Measurements from ENCODE around the gene SNAI3. TPM values are rescaled to one million over a fixed set of nuclear protein-coding genes. Genes with fewer than 3 reads are reported as not detected.

Gene SNAI3
- total and polyA plus RNA-seq, 2 of the 8 experiments (the other 6 are each of a cell fraction or from before 2014, with no cell fraction given) = 8.5 to 13.3 TPM

GRCh38 chr16:88691924-88692560 lies 5.7 kb upstream of the SNAI3 start:
- 90% methylated on average over 17 of the region's 26 CpGs; no CpG with 5 or more reads in 1 of the 2 experiments for WGBS, 2 experiments (ENCODE audit: extremely low coverage in 1 of 2, insufficient coverage in 1 of 2, insufficient read length in 1 of 2, insufficient replicate concordance in 2 of 2, low coverage in 1 of 2, low lambda C conversion rate in 2 of 2, missing lambda C conversion rate in 1 of 2)
- no peak overlapping the region for H2BK12ac ChIP-seq (ENCODE audit: low read depth, low read length)
- no peak overlapping the region for H3K4me3 ChIP-seq (ENCODE audit: extremely low read depth in 1 of 4, insufficient read depth in 2 of 4, low read depth in 3 of 4, low read length in 4 of 4)
- H3K56ac ChIP-seq (replicated peaks; ENCODE audit: insufficient read length, low read depth, low read length) = no peak overlapping the region
- ChIA-PET POLR2A (ENCODE audit: partially characterized antibody) (interaction anchor here (1.3 kb wide), 1 partner anchor 113 kb away, joined by 3 read pairs; no protein-coding TSS in a partner anchor), CTCF (ENCODE audit: partially characterized antibody) (interaction anchor here (0.5 to 2.3 kb wide), 2 partner anchors 19 to 69 kb away, joined by 3 to 9 read pairs; no protein-coding TSS in a partner anchor)
- peaks cover 0 to 4% (median under 1%) of the 10 kb centered on the region in 4 experiments; a peak in 3 of 8 replicates for H3K36me3 ChIP-seq (ENCODE audit: control insufficient read depth in 2 of 4, insufficient read depth in 4 of 4, low read length in 3 of 4)
- no peak overlapping the region for H3K14ac ChIP-seq (ENCODE audit: insufficient read length)
- peaks cover 0 to 1% of the 10 kb centered on the region in 2 experiments for H4K20me1 ChIP-seq (replicated peaks in 1 of 2; ENCODE audit: control insufficient read depth in 1 of 2, insufficient read depth in 2 of 2, low read length in 2 of 2)
- H3K9ac ChIP-seq (replicated peaks in 1 of 4; ENCODE audit: extremely low read depth in 1 of 4, low read depth in 3 of 4, low read length in 3 of 4) = 0 out of 7 replicates have a peak overlapping the region, but pooled peaks of 1 of the 4 experiments have one; percentile 38
- H2BK15ac ChIP-seq (ENCODE audit: low read length) = no peak overlapping the region
- H3K4me1 ChIP-seq (replicated peaks in 1 of 4; ENCODE audit: control insufficient read depth in 3 of 4, insufficient read depth in 4 of 4, low read length in 3 of 4) = peaks cover 0 to 3% (median 0%) of the 10 kb centered on the region in 4 experiments; a peak in 3 of 7 replicates
- H2AFZ ChIP-seq (ENCODE audit: low read length) = no peak overlapping the region
- no peak overlapping the region for H4K8ac ChIP-seq (ENCODE audit: extremely low read depth, insufficient read depth, low read length)
- no peak overlapping the region for H3K18ac ChIP-seq (ENCODE audit: extremely low read depth, low read length)
- no peak overlapping the region for H3K23ac ChIP-seq (ENCODE audit: insufficient read length)
- H2BK120ac ChIP-seq (replicated peaks; ENCODE audit: low read depth, low read length) = no peak overlapping the region
- H2BK20ac ChIP-seq (ENCODE audit: low read length) = no peak overlapping the region
- no peaks in the 10 kb centered on the region for H3K9me3 ChIP-seq (ENCODE audit: insufficient read depth in 2 of 2, low read depth in 1 of 2, low read length in 1 of 2)
- H3K27me3 ChIP-seq (replicated peaks in 1 of 4; ENCODE audit: control insufficient read depth in 3 of 4, extremely low read depth in 1 of 4, insufficient read depth in 3 of 4, low read length in 3 of 4) = peaks cover 0 to 6% (median 5%) of the 10 kb centered on the region in 4 experiments; a peak in 3 of 7 replicates
- no peaks in the 10 kb centered on the region for H3K79me1 ChIP-seq (ENCODE audit: low read depth, low read length)
- FAIRE-seq (no peak), DNase-seq (ENCODE audit: low read depth in 1 of 2, low spot score in 2 of 2) (no peak)
- no peaks in the 10 kb centered on the region for H3K79me2 ChIP-seq (ENCODE audit: control insufficient read depth in 1 of 2, insufficient read depth in 2 of 2, low read length in 2 of 2)
- no peak overlapping the region for H3K4me2 ChIP-seq (ENCODE audit: insufficient read depth in 1 of 2, low read depth in 2 of 2, low read length in 2 of 2)
- H2BK5ac ChIP-seq (ENCODE audit: low read depth, low read length) = no peak overlapping the region
- H4K91ac ChIP-seq (replicated peaks; ENCODE audit: insufficient read length, low read length) = no peak overlapping the region
- no peak overlapping the region for H3K4ac ChIP-seq (replicated peaks; ENCODE audit: insufficient read length, low read depth, low read length)
- no peak overlapping the region for H2AK5ac ChIP-seq (ENCODE audit: low read depth, low read length)
- no peak overlapping the region for H4K5ac ChIP-seq (ENCODE audit: insufficient read length, low read depth, low read length)
- H3K27ac ChIP-seq (ENCODE audit: low read depth, low read length) = no peak overlapping the region
- H3K23me2 ChIP-seq (ENCODE audit: low read depth, low read length) = no peaks in the 10 kb centered on the region
- TF ChIP-seq EZH2 (IDR thresholded peaks at IDR 0.05; ENCODE audit: low read depth, low read length, severe bottlenecking) (no peak), CTBP2 (IDR thresholded peaks at IDR 0.05; ENCODE audit: borderline replicate concordance, insufficient read depth, insufficient read length, low read length) (no peak), HDAC2 (IDR thresholded peaks at IDR 0.05; ENCODE audit: borderline replicate concordance in 1 of 2, low read depth in 2 of 2, low read length in 2 of 2) (no peak), CREB1 (IDR thresholded peaks at IDR 0.05) (no peak), BCL11A (IDR thresholded peaks at IDR 0.05; ENCODE audit: low read depth in 2 of 2, low read length in 2 of 2) (no peak), POLR2A (IDR thresholded peaks at IDR 0.05; ENCODE audit: control extremely low read depth in 1 of 2, low read depth in 2 of 2, low read length in 2 of 2) (no peak), CTCF (IDR thresholded peaks at IDR 0.05; ENCODE audit: control extremely low read depth in 1 of 3, insufficient read depth in 1 of 3, low read depth in 1 of 3, low read length in 3 of 3) (no peak), SP2 (IDR thresholded peaks at IDR 0.05; ENCODE audit: low read length) (no peak), KDM1A (IDR thresholded peaks at IDR 0.05; ENCODE audit: borderline replicate concordance, low read length) (no peak)

All from H1 (cell line).